ENCODE measurements around the gene FASTKD3. TPM values are rescaled to one million over a fixed set of nuclear protein-coding genes. Genes with fewer than 3 reads are reported as not detected.

FASTKD3 gene
- total and polyA plus RNA-seq, 10 of the 15 experiments (the other 5 are each of a cell fraction or from before 2014, with no cell fraction given) = 12.1 to 59.6 (median 25.3) TPM

GRCh38 chr5:7878381-7878873, 9.6 kb upstream of the FASTKD3 start (continued):
- TF ChIP-seq JUND (IDR thresholded peaks at IDR 0.05; ENCODE audit: low read depth, low read length) = peak; percentile 76; the same call in 1 of the 2 replicates
- peak; percentile 81 for TF ChIP-seq ATF7 (IDR thresholded peaks at IDR 0.05; ENCODE audit: low read depth)
- TF ChIP-seq SREBF1 (IDR thresholded peaks at IDR 0.05; ENCODE audit: low read length) = peak; percentile 37; the same call in 1 of the 2 replicates
- TF ChIP-seq YY1 (IDR thresholded peaks at IDR 0.05; ENCODE audit: low read depth, low read length) = no peak
- TF ChIP-seq GABPA (IDR thresholded peaks at IDR 0.05; ENCODE audit: low read depth) = peak; percentile 48; the same call in 1 of the 2 replicates
- TF ChIP-seq, protein P1, sequence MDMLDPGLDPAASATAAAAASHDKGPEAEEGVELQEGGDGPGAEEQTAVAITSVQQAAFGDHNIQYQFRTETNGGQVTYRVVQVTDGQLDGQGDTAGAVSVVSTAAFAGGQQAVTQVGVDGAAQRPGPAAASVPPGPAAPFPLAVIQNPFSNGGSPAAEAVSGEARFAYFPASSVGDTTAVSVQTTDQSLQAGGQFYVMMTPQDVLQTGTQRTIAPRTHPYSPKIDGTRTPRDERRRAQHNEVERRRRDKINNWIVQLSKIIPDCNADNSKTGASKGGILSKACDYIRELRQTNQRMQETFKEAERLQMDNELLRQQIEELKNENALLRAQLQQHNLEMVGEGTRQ (IDR thresholded peaks at IDR 0.05; ENCODE audit: borderline replicate concordance, low read depth, low read length) = no peak
- TF ChIP-seq BHLHE40 (IDR thresholded peaks at IDR 0.05; ENCODE audit: borderline replicate concordance in 1 of 2, low read depth in 2 of 2, low read length in 1 of 2) = peak in 1 of 2 experiments; percentile 5; a peak in 1 of 4 replicates
- 0 out of 2 replicates have a peak, but pooled peaks have one; percentile 52 for TF ChIP-seq CBFB (IDR thresholded peaks at IDR 0.05; ENCODE audit: low read depth)
- TF ChIP-seq ZNF622 (IDR thresholded peaks at IDR 0.05) = no peak
- TF ChIP-seq CREB1 (IDR thresholded peaks at IDR 0.05; ENCODE audit: low read depth) = 0 out of 2 replicates have a peak, but pooled peaks have one; percentile 31
- TF ChIP-seq DPF2 (IDR thresholded peaks at IDR 0.05) = peak; percentile 80
- peak; percentile 94 for TF ChIP-seq IRF4 (IDR thresholded peaks at IDR 0.05; ENCODE audit: low read depth, low read length)
- TF ChIP-seq NBN (IDR thresholded peaks at IDR 0.05) = 0 out of 2 replicates have a peak, but pooled peaks have one; percentile 25
- peak; percentile 50 for TF ChIP-seq MEF2B (IDR thresholded peaks at IDR 0.05; ENCODE audit: partially characterized antibody, poor library complexity, severe bottlenecking)
- no peak for TF ChIP-seq SMARCA5 (IDR thresholded peaks at IDR 0.05)
- peak; percentile 92 for TF ChIP-seq RUNX3 (IDR thresholded peaks at IDR 0.05; ENCODE audit: low read length)
- peak; percentile 59 for TF ChIP-seq CREM (IDR thresholded peaks at IDR 0.05; ENCODE audit: low read depth)
